Measurements from ENCODE around the gene DENND1B. TPM values are rescaled to one million over a fixed set of nuclear protein-coding genes. Genes with fewer than 3 reads are reported as not detected.
"Not testable (repeated sequence)": the region's sequence is repeated elsewhere in the genome, so short reads cannot be mapped to it uniquely, and the experiment has no call there.

DENND1B gene
- total RNA-seq, 2 experiments from 2014 or later, result 25.5 to 25.9 TPM

- POLR2A ChIA-PET, result no interaction called here
- Mint-ChIP-seq H3K36me3 (peaks cover 6% of the 10 kb centered on the region), H3K9me3 (no peaks in the 10 kb centered on the region)
Measured at GRCh38 chr1:197557302-197557701, 218.0 kb downstream of the DENND1B start.

GRCh38 chr1:197553281-197553680 is 222.0 kb downstream of the DENND1B start:
- Mint-ChIP-seq H3K9me3 (no peaks in the 10 kb centered on the region), H3K36me3 (peaks cover 8% of the 10 kb centered on the region), H3K4me1 (no peaks in the 10 kb centered on the region), H3K27me3 (no peaks in the 10 kb centered on the region), H3K4me3 (no peak overlapping the region), H3K27ac (no peak overlapping the region)
- POLR2A ChIA-PET, result no interaction called here
- DNase-seq, result no peak
- ATAC-seq (ENCODE audit: low read depth), result no peak

More at GRCh38 chr1:197557302-197557701, 218.0 kb downstream of the DENND1B start:
- H3K4me3 Mint-ChIP-seq, result no peak overlapping the region
- ATAC-seq (ENCODE audit: low read depth) (no peak), DNase-seq (no peak)
- no peak overlapping the region for H3K27ac Mint-ChIP-seq
- no peaks in the 10 kb centered on the region for H3K27me3 Mint-ChIP-seq
- no peaks in the 10 kb centered on the region for H3K4me1 Mint-ChIP-seq

- POLR2A ChIA-PET, result no interaction called here
- no peak overlapping the region for H3K27ac Mint-ChIP-seq
- DNase-seq, result no peak
- no peak overlapping the region for H3K4me3 Mint-ChIP-seq
- H3K27me3 Mint-ChIP-seq, result no peaks in the 10 kb centered on the region
- no peaks in the 10 kb centered on the region for H3K4me1 Mint-ChIP-seq
- H3K36me3 Mint-ChIP-seq, result peaks cover 13% of the 10 kb centered on the region
- H3K9me3 Mint-ChIP-seq, result no peaks in the 10 kb centered on the region
- ATAC-seq (ENCODE audit: low read depth), result no peak
Measured at GRCh38 chr1:197546989-197547388, 228.3 kb downstream of the DENND1B start.

- H3K36me3 Mint-ChIP-seq, result peaks cover 12% of the 10 kb centered on the region
- no peak overlapping the region for H3K27ac Mint-ChIP-seq
- no peak for ATAC-seq (ENCODE audit: low read depth)
- no peaks in the 10 kb centered on the region for H3K9me3 Mint-ChIP-seq
- H3K4me3 Mint-ChIP-seq, result no peak overlapping the region
- H3K27me3 Mint-ChIP-seq, result no peaks in the 10 kb centered on the region
- POLR2A ChIA-PET, result no interaction called here
- H3K4me1 Mint-ChIP-seq, result no peaks in the 10 kb centered on the region
- DNase-seq, result no peak
Measured at GRCh38 chr1:197544553-197544952, 230.7 kb downstream of the DENND1B start.

GRCh38 chr1:197544130-197544529 is 231.2 kb downstream of the DENND1B start:
- ATAC-seq (ENCODE audit: low read depth) (no peak), DNase-seq (no peak)
- Mint-ChIP-seq H3K27ac (no peak overlapping the region), H3K27me3 (no peaks in the 10 kb centered on the region), H3K4me1 (no peaks in the 10 kb centered on the region), H3K36me3 (peaks cover 13% of the 10 kb centered on the region), H3K9me3 (no peaks in the 10 kb centered on the region), H3K4me3 (no peak overlapping the region)
- POLR2A ChIA-PET, result no interaction called here

- no peak for ATAC-seq (ENCODE audit: low read depth)
- H3K27me3 Mint-ChIP-seq, result no peaks in the 10 kb centered on the region
Measured at GRCh38 chr1:197541411-197541810, 233.9 kb downstream of the DENND1B start.

GRCh38 chr1:197526736-197527371 is 248.4 kb downstream of the DENND1B start:
- Mint-ChIP-seq H3K9me3 (no peaks in the 10 kb centered on the region), H3K4me1 (no peaks in the 10 kb centered on the region), H3K27ac (no peak overlapping the region), H3K27me3 (no peaks in the 10 kb centered on the region), H3K4me3 (no peak overlapping the region), H3K36me3 (no peaks in the 10 kb centered on the region)
- DNase-seq (no peak), ATAC-seq (ENCODE audit: low read depth) (no peak)
- POLR2A ChIA-PET, result no interaction called here

More at GRCh38 chr1:197541411-197541810, 233.9 kb downstream of the DENND1B start:
- Mint-ChIP-seq H3K4me3 (no peak overlapping the region), H3K9me3 (no peaks in the 10 kb centered on the region), H3K36me3 (peaks cover 13% of the 10 kb centered on the region), H3K27ac (no peak overlapping the region), H3K4me1 (no peaks in the 10 kb centered on the region)
- no peak for DNase-seq
- POLR2A ChIA-PET, result no interaction called here

- Mint-ChIP-seq H3K4me3 (no peak overlapping the region), H3K9me3 (no peaks in the 10 kb centered on the region), H3K36me3 (no peaks in the 10 kb centered on the region), H3K27me3 (no peaks in the 10 kb centered on the region), H3K4me1 (no peaks in the 10 kb centered on the region), H3K27ac (no peak overlapping the region)
- POLR2A ChIA-PET, result interaction anchor here (1.4 kb wide), 1 partner anchor 399 kb away, joined by 3 read pairs; no protein-coding TSS in a partner anchor
- DNase-seq (no peak), ATAC-seq (ENCODE audit: low read depth) (no peak)
Measured at GRCh38 chr1:197521118-197521739, 254.1 kb downstream of the DENND1B start.

- ATAC-seq (ENCODE audit: low read depth) (no peak), DNase-seq (no peak)
- POLR2A ChIA-PET, result no interaction called here
- H3K27ac Mint-ChIP-seq, result no peak overlapping the region
- H3K27me3 Mint-ChIP-seq, result no peaks in the 10 kb centered on the region
- H3K9me3 Mint-ChIP-seq, result no peaks in the 10 kb centered on the region
- H3K4me1 Mint-ChIP-seq, result no peaks in the 10 kb centered on the region
- H3K4me3 Mint-ChIP-seq, result no peak overlapping the region
- H3K36me3 Mint-ChIP-seq, result no peaks in the 10 kb centered on the region
Measured at GRCh38 chr1:197519741-197520334, 255.4 kb downstream of the DENND1B start.

- Mint-ChIP-seq H3K36me3 (peaks cover 6% of the 10 kb centered on the region), H3K27me3 (no peaks in the 10 kb centered on the region), H3K4me3 (no peak overlapping the region), H3K9me3 (no peaks in the 10 kb centered on the region), H3K4me1 (no peaks in the 10 kb centered on the region), H3K27ac (no peak overlapping the region)
- POLR2A ChIA-PET, result no interaction called here
- ATAC-seq (ENCODE audit: low read depth), result no peak
- no peak for DNase-seq
Measured at GRCh38 chr1:197515421-197515820, 259.9 kb downstream of the DENND1B start.

GRCh38 chr1:197510691-197511378 is 264.4 kb downstream of the DENND1B start:
- POLR2A ChIA-PET, result no interaction called here
- no peak overlapping the region for H3K27ac Mint-ChIP-seq

GRCh38 chr1:197496722-197497121 is 278.6 kb downstream of the DENND1B start:
- POLR2A ChIA-PET, result no interaction called here
- H3K27ac Mint-ChIP-seq, result no peak overlapping the region

More at GRCh38 chr1:197510691-197511378, 264.4 kb downstream of the DENND1B start:
- Mint-ChIP-seq H3K36me3 (peaks cover 6% of the 10 kb centered on the region), H3K9me3 (no peaks in the 10 kb centered on the region), H3K4me1 (no peaks in the 10 kb centered on the region), H3K4me3 (no peak overlapping the region), H3K27me3 (no peaks in the 10 kb centered on the region)
- ATAC-seq (ENCODE audit: low read depth), result no peak
- no peak for DNase-seq

GRCh38 chr1:197491505-197491904 is 283.8 kb downstream of the DENND1B start:
- ATAC-seq (ENCODE audit: low read depth); DNase-seq; H3K36me3 Mint-ChIP-seq; POLR2A ChIA-PET; H3K27ac Mint-ChIP-seq; H3K4me3 Mint-ChIP-seq; H3K4me1 Mint-ChIP-seq; H3K9me3 Mint-ChIP-seq: not testable (repeated sequence)
- H3K27me3 Mint-ChIP-seq, result peaks cover 20% of the 10 kb centered on the region

More at GRCh38 chr1:197496722-197497121, 278.6 kb downstream of the DENND1B start:
- no peak for DNase-seq
- no peak for ATAC-seq (ENCODE audit: low read depth)
- Mint-ChIP-seq H3K36me3 (no peaks in the 10 kb centered on the region), H3K4me1 (no peaks in the 10 kb centered on the region), H3K4me3 (no peak overlapping the region), H3K9me3 (no peaks in the 10 kb centered on the region), H3K27me3 (peaks cover 26% of the 10 kb centered on the region)
